NCI-H2227 (cell line): ENCODE results near the gene FAT4.

Source experiments
- DNase-seq: peaks from one replicate; lab custom pipeline; 2025; ENCODE audit not compliant: unreplicated experiment; lab: John Stamatoyannopoulos, UW

FAT4 gene

DNA sequence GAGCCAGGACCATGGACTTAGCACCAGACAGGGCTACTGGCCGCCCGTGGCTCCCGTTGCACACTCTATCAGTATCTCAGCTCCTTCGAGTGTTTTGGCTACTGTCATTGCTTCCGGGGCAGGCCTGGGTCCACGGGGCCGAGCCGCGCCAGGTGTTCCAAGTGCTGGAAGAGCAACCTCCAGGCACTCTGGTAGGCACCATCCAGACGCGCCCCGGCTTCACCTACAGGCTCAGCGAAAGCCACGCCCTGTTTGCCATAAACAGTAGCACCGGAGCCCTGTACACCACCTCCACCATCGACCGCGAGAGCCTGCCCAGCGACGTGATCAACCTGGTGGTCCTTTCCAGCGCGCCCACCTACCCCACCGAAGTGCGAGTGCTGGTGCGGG lies 1.6 kb downstream of the FAT4 start:
- peak; percentile 11 for DNase-seq

GRCh38 chr4:125316791-125317524 lies 2.2 kb downstream of the FAT4 start:
- peak; percentile 64 for DNase-seq

DNA sequence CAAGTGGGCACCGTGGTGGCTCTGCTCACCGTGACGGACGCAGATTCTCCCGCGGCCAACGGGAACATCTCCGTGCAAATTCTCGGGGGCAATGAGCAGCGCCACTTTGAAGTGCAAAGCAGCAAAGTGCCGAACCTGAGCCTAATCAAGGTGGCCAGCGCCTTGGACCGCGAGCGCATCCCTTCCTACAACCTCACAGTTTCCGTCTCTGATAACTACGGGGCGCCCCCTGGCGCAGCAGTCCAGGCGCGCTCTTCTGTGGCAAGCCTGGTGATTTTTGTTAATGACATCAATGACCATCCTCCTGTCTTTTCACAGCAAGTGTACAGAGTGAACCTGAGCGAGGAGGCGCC lies 2.7 kb downstream of the FAT4 start:
- DNase-seq = peak; percentile 66

DNA sequence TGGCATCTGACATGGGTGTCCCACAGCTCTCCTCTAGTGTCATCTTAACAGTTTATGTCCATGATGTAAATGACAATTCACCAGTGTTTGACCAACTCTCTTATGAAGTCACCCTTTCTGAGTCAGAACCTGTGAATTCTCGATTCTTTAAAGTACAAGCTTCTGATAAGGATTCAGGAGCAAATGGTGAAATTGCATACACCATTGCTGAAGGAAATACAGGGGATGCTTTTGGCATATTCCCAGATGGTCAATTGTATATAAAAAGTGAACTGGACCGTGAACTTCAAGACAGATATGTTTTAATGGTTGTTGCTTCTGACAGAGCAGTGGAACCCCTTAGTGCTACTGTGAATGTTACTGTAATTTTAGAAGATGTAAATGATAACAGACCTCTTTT lies 4.6 kb downstream of the FAT4 start:
- no peak for DNase-seq

DNA sequence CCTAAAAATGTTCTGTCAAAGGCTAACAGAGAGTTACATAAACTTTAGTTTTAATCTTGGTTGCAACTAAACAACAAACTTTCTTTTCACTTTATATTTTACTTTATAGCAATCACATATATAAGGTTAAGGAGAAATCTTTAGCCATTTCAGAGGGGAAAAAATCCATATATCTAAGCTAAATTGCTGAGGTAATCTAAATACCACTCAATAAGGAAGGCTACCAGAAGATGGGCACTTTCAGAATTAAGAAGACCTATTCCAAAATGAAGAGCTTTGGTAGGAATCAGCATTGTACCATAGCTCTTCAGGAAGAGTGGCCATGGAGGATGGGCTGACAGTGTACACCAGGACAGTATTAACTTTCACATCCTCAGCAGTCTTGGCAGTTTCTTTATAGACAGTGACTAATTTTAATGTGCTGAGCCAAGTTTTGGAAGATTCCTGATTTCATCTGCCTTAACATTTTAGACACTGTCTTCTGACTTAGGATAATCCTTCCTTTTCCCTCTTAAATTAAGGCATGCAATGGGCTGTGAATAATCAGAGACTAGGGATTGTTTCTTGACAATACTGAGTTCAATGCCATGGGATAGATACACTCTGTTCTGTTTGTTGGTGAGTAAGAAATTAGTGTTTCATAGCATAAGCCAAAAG lies 7.1 kb downstream of the FAT4 start:
- DNase-seq = no peak

DNA sequence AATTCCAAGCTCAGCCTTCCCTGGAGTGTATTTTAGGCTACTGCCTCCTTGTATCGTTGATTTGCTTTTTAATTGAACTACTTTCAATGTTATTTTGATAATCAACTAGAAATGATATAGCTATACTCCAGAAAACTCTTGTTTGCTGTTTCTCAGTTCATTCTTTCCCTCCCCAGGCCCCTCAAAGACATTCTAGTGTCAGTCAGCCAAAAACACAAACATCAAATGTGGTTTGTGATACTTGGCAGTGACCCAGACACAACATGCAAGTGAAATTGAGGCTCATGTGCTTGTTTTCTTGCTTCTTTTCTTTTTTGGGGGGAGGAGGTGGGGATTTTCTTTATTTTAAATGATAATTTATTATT lies 7.6 kb downstream of the FAT4 start:
- no peak for DNase-seq

GRCh38 chr4:125323654-125324053 lies 8.9 kb downstream of the FAT4 start:
- DNase-seq = no peak

- DNase-seq = no peak
Measured at GRCh38 chr4:125325733-125326132, 11.0 kb downstream of the FAT4 start.

GRCh38 chr4:125331116-125331515 lies 16.4 kb downstream of the FAT4 start:
- no peak for DNase-seq

- peak; percentile 22 for DNase-seq
Measured at GRCh38 chr4:125334926-125335325, 20.2 kb downstream of the FAT4 start.

DNA sequence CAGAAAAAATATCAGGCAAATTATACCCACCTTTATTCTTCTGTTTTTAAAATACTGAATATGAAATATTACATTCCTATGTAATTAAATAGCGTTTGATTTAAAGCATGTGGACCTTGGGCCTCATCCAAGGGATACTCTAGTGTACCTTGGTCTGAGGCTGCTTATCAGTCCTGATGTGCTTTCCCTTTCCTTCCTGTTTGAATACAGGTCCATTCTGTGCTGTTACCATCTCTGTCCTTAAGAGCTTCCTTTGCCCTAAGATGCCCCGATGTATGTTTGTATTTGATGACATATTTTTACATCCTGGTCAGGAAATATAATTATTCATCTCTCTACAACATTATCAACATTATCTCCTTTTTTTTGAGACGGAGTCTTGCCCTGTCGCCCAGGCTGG lies 24.1 kb downstream of the FAT4 start:
- no peak for DNase-seq

- no peak for DNase-seq
Measured at GRCh38 chr4:125344198-125344597, 29.4 kb downstream of the FAT4 start.

GRCh38 chr4:125346616-125347015 lies 31.9 kb downstream of the FAT4 start:
- DNase-seq = no peak

DNA sequence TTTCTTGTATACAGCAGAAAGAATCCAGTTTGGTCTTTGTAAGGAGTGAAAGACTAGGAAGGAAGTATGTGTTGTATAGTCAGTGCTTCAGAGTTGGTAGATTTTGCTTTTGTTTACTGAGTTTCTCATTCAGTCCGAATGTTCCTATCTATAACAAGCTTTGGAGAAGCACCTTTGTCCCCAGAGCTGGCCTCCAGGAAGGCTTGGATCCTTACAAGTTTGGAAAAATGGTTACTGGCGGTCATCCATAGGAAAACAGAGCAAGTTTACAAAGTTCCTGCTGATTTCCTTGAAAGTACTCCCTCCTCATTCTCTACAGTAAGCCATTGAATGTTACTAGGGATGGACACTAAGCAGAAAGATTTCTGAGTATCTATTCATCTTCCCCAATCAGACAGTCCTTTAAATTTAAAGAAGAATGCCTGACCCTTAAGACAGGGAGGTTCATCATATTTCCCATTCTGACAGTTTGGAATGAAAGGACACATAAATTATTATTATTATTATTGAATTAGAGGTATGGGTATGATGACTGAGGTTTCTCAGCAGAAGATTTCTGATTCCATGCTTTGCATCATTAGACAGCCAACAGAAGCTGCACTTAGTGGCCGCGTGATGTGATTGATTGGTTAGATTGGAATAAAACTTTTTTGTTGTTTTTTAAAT lies 35.8 kb downstream of the FAT4 start:
- DNase-seq = no peak

- DNase-seq = no peak
Measured at GRCh38 chr4:125352521-125352920, 37.8 kb downstream of the FAT4 start.

DNA sequence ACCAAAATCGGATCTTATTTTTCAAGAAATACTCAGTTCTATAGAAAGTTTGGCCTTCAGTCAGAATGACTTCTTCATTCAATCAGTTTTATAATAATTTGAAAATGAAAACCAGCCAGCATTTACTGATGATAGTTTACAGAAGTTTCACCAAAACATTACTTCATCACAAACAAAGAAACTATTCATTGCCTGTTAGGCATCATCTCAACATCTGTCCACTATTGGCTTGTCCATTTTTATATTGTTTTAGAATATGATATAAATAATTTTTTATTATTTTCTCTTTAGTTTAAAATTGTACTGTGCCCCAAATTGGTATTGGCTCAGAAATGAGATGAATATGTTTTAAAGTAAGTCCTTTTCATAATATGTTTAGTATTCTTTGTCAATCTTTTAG lies 38.4 kb downstream of the FAT4 start:
- no peak for DNase-seq

DNA sequence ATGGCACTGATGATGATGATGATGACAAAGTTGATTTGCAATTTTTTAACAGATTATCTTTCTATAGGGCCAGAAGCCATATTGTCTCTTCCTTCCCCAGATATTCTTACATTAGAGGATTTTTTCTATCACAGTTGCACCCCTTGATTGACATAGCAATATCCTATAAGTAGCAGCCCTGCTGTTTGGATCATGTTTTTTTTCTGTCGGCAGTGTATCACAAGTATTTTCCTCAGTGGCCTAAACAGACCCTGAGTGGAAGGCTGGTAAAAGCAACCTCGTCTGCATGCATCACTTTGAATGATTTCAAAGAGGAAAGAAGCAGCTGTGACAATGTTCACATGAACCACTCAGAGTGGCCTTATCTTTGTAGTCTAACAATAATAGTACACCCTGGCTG lies 41.0 kb downstream of the FAT4 start:
- no peak for DNase-seq

- DNase-seq = no peak
Measured at GRCh38 chr4:125357675-125358074, 42.9 kb downstream of the FAT4 start.

DNA sequence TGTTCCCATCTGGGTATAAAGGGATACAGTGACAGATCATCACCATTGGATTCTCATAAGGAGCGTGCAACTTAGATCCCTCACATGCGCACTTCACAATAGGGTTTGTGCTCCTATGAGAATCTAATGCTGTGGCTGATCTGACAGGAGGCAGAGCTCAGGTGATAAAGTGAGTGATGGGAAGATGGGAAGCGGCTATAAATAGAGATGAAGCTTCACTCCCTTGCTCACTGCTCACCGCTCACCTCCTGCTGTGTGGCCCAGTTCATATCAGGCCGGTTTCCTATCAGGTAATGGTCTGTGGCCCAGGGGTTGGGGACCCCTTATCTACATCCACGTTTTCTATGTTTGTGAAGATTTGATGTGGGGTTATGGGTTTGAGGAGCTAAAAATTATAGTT lies 43.7 kb downstream of the FAT4 start:
- no peak for DNase-seq

- DNase-seq = no peak
Measured at GRCh38 chr4:125359363-125359762, 44.6 kb downstream of the FAT4 start.

- no peak for DNase-seq
Measured at GRCh38 chr4:125359960-125360634, 45.3 kb downstream of the FAT4 start.

GRCh38 chr4:125360727-125361126 lies 46.0 kb downstream of the FAT4 start:
- DNase-seq = no peak
